ENCODE data around the gene SOS2.

- TF ChIP-seq CTCF (IDR thresholded peaks at IDR 0.05) (no peak), POLR2A (IDR thresholded peaks at IDR 0.05) (no peak)
These were observed 145.6 kb downstream of the SOS2 start for GRCh38 chr14:50085570-50086320.

All from lower leg skin (tissue), 3 donors.